H1 (cell line): Measurements from ENCODE around the gene HNF4A. TPM values are rescaled to one million over a fixed set of nuclear protein-coding genes. Genes with fewer than 3 reads are reported as not detected.

Source experiments
- CTCF ChIA-PET: fragments of 300-600 bp; sonication (Branson Sonifier 250); formaldehyde crosslinking; loops from one replicate; lab custom pipeline; 2021; ENCODE audit not compliant: partially characterized antibody; lab: Charles Lee
- POLR2A ChIA-PET: fragments of 300-600 bp; sonication (Branson Sonifier 250); formaldehyde crosslinking; loops from one replicate; lab custom pipeline; 2021; ENCODE audit warnings: inconsistent platforms; ENCODE audit not compliant: partially characterized antibody; lab: Charles Lee
- DNase-seq, 2 experiments: peaks; one replicate each; pipeline versions ENCODE4 v3.0.0 to v3.0.0-alpha.2; 2010 to 2022; ENCODE audit warnings: low spot score in 2 of 2, low read depth in 1 of 2, mixed read lengths in 1 of 2
- FAIRE-seq: peaks from 2 replicates; lab custom pipeline; 2011; peaks lifted over from hg19 to GRCh38; lab: Jason Lieb, UNC
- H2AFZ ChIP-seq: 2 replicates; pipeline ENCODE4 v1.8.1; 2012; ENCODE audit warnings: low read length, inconsistent platforms
- H2AK5ac ChIP-seq: 2 replicates; pipeline ENCODE4 v1.6.1; 2013; ENCODE audit warnings: low read depth, low read length
- H2BK120ac ChIP-seq: replicated peaks from 2 replicates; pipeline ENCODE3; 2013; ENCODE audit warnings: low read depth, low read length, inconsistent platforms
- H2BK12ac ChIP-seq: 2 replicates; pipeline ENCODE4 v1.6.1; 2013; ENCODE audit warnings: low read depth, low read length
- H2BK15ac ChIP-seq: 2 replicates; pipeline ENCODE4 v1.6.1; 2013; ENCODE audit warnings: low read length
- H2BK20ac ChIP-seq: 2 replicates; pipeline ENCODE4 v1.6.1; 2013; ENCODE audit warnings: low read length
- H2BK5ac ChIP-seq: 2 replicates; pipeline ENCODE4 v1.6.1; 2013; ENCODE audit warnings: low read depth, low read length
- H3K14ac ChIP-seq: 2 replicates; pipeline ENCODE4 v1.6.1; 2013; ENCODE audit warnings: inconsistent platforms; ENCODE audit not compliant: insufficient read length
- H3K18ac ChIP-seq: 2 replicates; pipeline ENCODE4 v1.6.1; 2013; ENCODE audit warnings: low read length; ENCODE audit errors: extremely low read depth
- H3K23ac ChIP-seq: 2 replicates; pipeline ENCODE4 v1.6.1; 2013; ENCODE audit warnings: inconsistent platforms; ENCODE audit not compliant: insufficient read length
- H3K23me2 ChIP-seq: 2 replicates; pipeline ENCODE4 v1.6.1; 2013; ENCODE audit warnings: low read depth, low read length
- H3K27ac ChIP-seq: 2 replicates; pipeline ENCODE4 v1.6.1; 2011; ENCODE audit warnings: low read depth, low read length, inconsistent platforms
- H3K27me3 ChIP-seq, 4 experiments: replicated peaks in 1 of 4; 1 replicate in 1 of 4; 2 replicates in 3 of 4; pipeline versions ENCODE4 v1.6.1 to v1.8.1; 2011 to 2013; ENCODE audit warnings: low read length in 3 of 4, mild to moderate bottlenecking in 3 of 4, inconsistent platforms in 2 of 4, mixed read lengths in 2 of 4, moderate library complexity in 1 of 4; ENCODE audit not compliant: control insufficient read depth in 3 of 4, insufficient read depth in 3 of 4; ENCODE audit errors: extremely low read depth in 1 of 4
- H3K36me3 ChIP-seq, 4 experiments: 2 replicates each; pipeline versions ENCODE4 v1.6.1 to v1.8.1; 2011 to 2013; ENCODE audit warnings: mild to moderate bottlenecking in 4 of 4, low read length in 3 of 4, moderate library complexity in 2 of 4, control low read depth in 1 of 4, inconsistent platforms in 1 of 4; ENCODE audit not compliant: insufficient read depth in 4 of 4, control insufficient read depth in 2 of 4
- H3K4ac ChIP-seq: replicated peaks from 2 replicates; pipeline ENCODE3; 2013; ENCODE audit warnings: low read length, low read depth, mixed read lengths, inconsistent platforms; ENCODE audit not compliant: insufficient read length
- H3K4me1 ChIP-seq, 4 experiments: replicated peaks in 1 of 4; 1 replicate in 1 of 4; 2 replicates in 3 of 4; pipeline versions ENCODE4 v1.6.1 to v1.8.1; 2011 to 2013; ENCODE audit warnings: low read length in 3 of 4, inconsistent platforms in 2 of 4, mixed read lengths in 1 of 4; ENCODE audit not compliant: insufficient read depth in 4 of 4, control insufficient read depth in 3 of 4
- H3K4me2 ChIP-seq, 2 experiments: 2 replicates each; pipeline versions ENCODE4 v1.6.1 to v1.8.1; 2011 to 2013; ENCODE audit warnings: low read depth in 2 of 2, low read length in 2 of 2, control low read depth in 1 of 2, inconsistent platforms in 1 of 2, mild to moderate bottlenecking in 1 of 2; ENCODE audit not compliant: insufficient read depth in 1 of 2
- H3K4me3 ChIP-seq, 4 experiments: fragments of 200-600, 300-600 bp in 1 of 4; sonication (generic), shearing (Covaris generic), sonication (Bioruptor Twin) in 1 of 4; 2 replicates each; pipeline versions ENCODE4 v1.5.1 to v1.8.1; 2011 to 2016; ENCODE audit warnings: low read length in 4 of 4, low read depth in 3 of 4, control low read depth in 2 of 4, inconsistent platforms in 2 of 4, mild to moderate bottlenecking in 2 of 4, mixed read lengths in 1 of 4, moderate library complexity in 1 of 4; ENCODE audit not compliant: insufficient read depth in 2 of 4; ENCODE audit errors: extremely low read depth in 1 of 4
- H3K56ac ChIP-seq: replicated peaks from 2 replicates; pipeline ENCODE3; 2013; ENCODE audit warnings: low read depth, mild to moderate bottlenecking, mixed read lengths, low read length, inconsistent platforms; ENCODE audit not compliant: insufficient read length
- H3K79me1 ChIP-seq: 2 replicates; pipeline ENCODE4 v1.6.1; 2013; ENCODE audit warnings: low read depth, low read length, control low read depth
- H3K79me2 ChIP-seq, 2 experiments: 2 replicates each; pipeline versions ENCODE4 v1.6.1 to v1.8.1; 2012 to 2013; ENCODE audit warnings: low read length in 2 of 2, mild to moderate bottlenecking in 2 of 2, inconsistent platforms in 1 of 2; ENCODE audit not compliant: insufficient read depth in 2 of 2, control insufficient read depth in 1 of 2
- H3K9ac ChIP-seq, 4 experiments: replicated peaks in 1 of 4; 1 replicate in 1 of 4; 2 replicates in 3 of 4; pipeline versions ENCODE4 v1.6.1 to v1.8.1; 2011 to 2013; ENCODE audit warnings: low read depth in 3 of 4, low read length in 3 of 4, control low read depth in 2 of 4, mild to moderate bottlenecking in 2 of 4, moderate library complexity in 2 of 4, inconsistent platforms in 1 of 4; ENCODE audit errors: extremely low read depth in 1 of 4
- H3K9me3 ChIP-seq, 2 experiments: 2 replicates each; pipeline versions ENCODE4 v1.6.1 to v1.8.1; 2012 to 2013; ENCODE audit warnings: mild to moderate bottlenecking in 2 of 2, moderate library complexity in 2 of 2, control low read depth in 1 of 2, inconsistent platforms in 1 of 2, low read depth in 1 of 2, low read length in 1 of 2, mixed read lengths in 1 of 2; ENCODE audit not compliant: insufficient read depth in 2 of 2
- H4K20me1 ChIP-seq, 2 experiments: replicated peaks in 1 of 2; 2 replicates each; pipeline versions ENCODE3 to v1.8.1; 2011 to 2013; ENCODE audit warnings: inconsistent platforms in 2 of 2, low read length in 2 of 2, mild to moderate bottlenecking in 1 of 2; ENCODE audit not compliant: insufficient read depth in 2 of 2, control insufficient read depth in 1 of 2
- H4K5ac ChIP-seq: 2 replicates; pipeline ENCODE4 v1.6.1; 2013; ENCODE audit warnings: low read length, low read depth, mixed read lengths, inconsistent platforms; ENCODE audit not compliant: insufficient read length
- H4K8ac ChIP-seq: 2 replicates; pipeline ENCODE4 v1.8.0; 2013; ENCODE audit warnings: mild to moderate bottlenecking, moderate library complexity, low read length, inconsistent platforms; ENCODE audit not compliant: insufficient read depth; ENCODE audit errors: extremely low read depth
- H4K91ac ChIP-seq: replicated peaks from 2 replicates; pipeline ENCODE3; 2013; ENCODE audit warnings: low read length, mixed read lengths, inconsistent platforms; ENCODE audit not compliant: insufficient read length
- ASH2L ChIP-seq: fragments of 200-600, 300-600 bp; sonication (generic); IDR thresholded peaks from one replicate; pipeline ENCODE4 v1.7.1; 2017; ENCODE audit warnings: low read length
- BACH1 ChIP-seq: IDR thresholded peaks from 2 replicates; pipeline ENCODE4 v1.6.1; 2012; ENCODE audit warnings: low read length, improper control_type of control experiment
- BRCA1 ChIP-seq: IDR thresholded peaks from 2 replicates; pipeline ENCODE4 v1.6.1; 2012; ENCODE audit warnings: low read depth, low read length, improper control_type of control experiment
- CBX5 ChIP-seq: fragments of 300-800, 300-1000 bp; sonication (generic); IDR thresholded peaks from 2 replicates; pipeline ENCODE4 v1.7.1; 2016; ENCODE audit warnings: antibody characterized with exemption, low read length, low read depth
- CHD1 ChIP-seq: IDR thresholded peaks from 2 replicates; pipeline ENCODE4 v1.6.1; 2012; ENCODE audit warnings: low read depth, low read length, improper control_type of control experiment
- CHD2 ChIP-seq: IDR thresholded peaks from 2 replicates; pipeline ENCODE4 v1.6.1; 2012; ENCODE audit warnings: low read length, improper control_type of control experiment
- FOSL1 ChIP-seq: IDR thresholded peaks from 2 replicates; pipeline ENCODE4 v1.6.1; 2011; ENCODE audit warnings: mild to moderate bottlenecking, low read depth, low read length, moderate library complexity; ENCODE audit not compliant: insufficient read depth
- JUN ChIP-seq: IDR thresholded peaks from 2 replicates; pipeline ENCODE4 v1.6.1; 2011; ENCODE audit warnings: low read depth, mild to moderate bottlenecking, improper control_type of control experiment, low read length
- NANOG ChIP-seq: IDR thresholded peaks from 2 replicates; pipeline ENCODE4 v1.6.1; 2011; ENCODE audit warnings: low read length, low read depth, mild to moderate bottlenecking, inconsistent platforms; ENCODE audit not compliant: insufficient read depth, poor library complexity, severe bottlenecking
- RFX5 ChIP-seq: IDR thresholded peaks from 2 replicates; pipeline ENCODE4 v1.6.1; 2011; ENCODE audit warnings: low read depth, low read length, improper control_type of control experiment, borderline replicate concordance
- SP1 ChIP-seq: IDR thresholded peaks from 2 replicates; pipeline ENCODE4 v1.6.1; 2011; ENCODE audit warnings: low read depth, low read length
- SRF ChIP-seq: IDR thresholded peaks from 2 replicates; pipeline ENCODE4 v1.6.1; 2011; ENCODE audit warnings: mild to moderate bottlenecking, low read depth, low read length, moderate library complexity
- TBP ChIP-seq: IDR thresholded peaks from 2 replicates; pipeline ENCODE4 v1.6.1; 2011; ENCODE audit warnings: low read depth, low read length, improper control_type of control experiment
- TEAD4 ChIP-seq: IDR thresholded peaks from 2 replicates; pipeline ENCODE4 v1.6.1; 2012; ENCODE audit warnings: low read depth, low read length, inconsistent platforms, mixed read lengths
- polyA plus RNA-seq, 7 experiments: library from polyadenylated mRNA; depleted of rRNA in 3 of 7; stranded (reverse) in 5 of 7; unstranded in 2 of 7; fragments of >200 nt in 5 of 7; fragments of 200-250 nt in 2 of 7; gene quantifications; 1 replicate in 5 of 7; 2 replicates in 1 of 7; 4 replicates in 1 of 7; pipeline versions ENCODE4 v1.2.1 to v1.2.3, GENCODE V29; 2011 to 2013; ENCODE audit warnings: missing spikeins in 2 of 7, mixed read lengths in 2 of 7
- total RNA-seq: library from RNA; stranded (reverse); fragmentation: NEBNext Ultra II Directional; extraction: Animal tissue kit (Norgen Biotek cat#: 25700); gene quantifications from 2 replicates; pipeline ENCODE4 v1.2.1, GENCODE V29; 2021

HNF4A gene
- total and polyA plus RNA-seq, 2 of the 8 experiments (the other 6 are each of a cell fraction or from before 2014, with no cell fraction given): 0.03 TPM; not detected in 1

DNA sequence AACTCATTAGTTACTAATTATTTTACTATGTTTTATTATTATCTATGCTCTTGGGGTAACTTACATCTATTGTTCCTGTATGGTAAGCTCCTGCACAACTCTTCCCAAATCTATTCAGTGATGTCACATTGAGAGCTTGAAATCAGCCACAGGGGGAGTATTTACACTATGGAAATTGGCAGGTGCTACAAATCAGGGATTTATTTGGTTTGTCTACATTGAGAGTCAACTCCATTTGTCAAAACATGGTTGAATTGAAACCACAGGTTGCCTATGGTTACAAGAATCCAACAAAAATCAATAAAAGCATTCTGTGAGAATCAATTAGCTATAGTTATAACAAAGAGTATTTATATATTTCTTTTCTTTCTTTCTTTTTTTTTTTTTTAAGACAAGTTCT is 40.6 kb upstream of the HNF4A start:
- no peak overlapping the region for H3K14ac ChIP-seq
- no peak overlapping the region for H4K91ac ChIP-seq
- H3K18ac ChIP-seq: no peak overlapping the region
- peaks cover 0 to 17% (median 7%) of the 10 kb centered on the region in 4 experiments; a peak in 4 of 7 replicates for H3K27me3 ChIP-seq
- no peak overlapping the region for H3K56ac ChIP-seq
- H3K4ac ChIP-seq: no peak overlapping the region
- H4K5ac ChIP-seq: no peak overlapping the region
- H3K27ac ChIP-seq: no peak overlapping the region
- no peaks in the 10 kb centered on the region for H4K20me1 ChIP-seq
- H2AFZ ChIP-seq: no peak overlapping the region
- H3K4me2 ChIP-seq: no peak overlapping the region
- TF ChIP-seq NANOG (no peak), FOSL1 (no peak), BACH1 (no peak), CBX5 (no peak), JUN (no peak), CHD1 (no peak), TEAD4 (no peak), RFX5 (no peak), SP1 (no peak), BRCA1 (no peak), ASH2L (no peak), CHD2 (no peak), TBP (no peak), SRF (no peak)
- no peaks in the 10 kb centered on the region for H3K9me3 ChIP-seq
- H2BK20ac ChIP-seq: no peak overlapping the region
- no peak overlapping the region for H2BK120ac ChIP-seq
- H2AK5ac ChIP-seq: no peak overlapping the region
- no peak overlapping the region for H2BK5ac ChIP-seq
- no peak overlapping the region for H3K9ac ChIP-seq
- ChIA-PET POLR2A (no interaction called here), CTCF (interaction anchor here (0.6 to 11.3 kb wide), 7 partner anchors 12 to 404 kb away, joined by 3 to 139 read pairs (median 3); no protein-coding TSS in a partner anchor)
- H3K23me2 ChIP-seq: peaks cover 5% of the 10 kb centered on the region
- no peak overlapping the region for H3K23ac ChIP-seq
- H3K79me2 ChIP-seq: no peaks in the 10 kb centered on the region
- H3K79me1 ChIP-seq: no peaks in the 10 kb centered on the region
- H2BK12ac ChIP-seq: no peak overlapping the region
- DNase-seq (no peak), FAIRE-seq (no peak)
- H3K4me3 ChIP-seq: no peak overlapping the region
- H3K36me3 ChIP-seq: no peaks in the 10 kb centered on the region
- no peak overlapping the region for H2BK15ac ChIP-seq
- H4K8ac ChIP-seq: no peak overlapping the region
- H3K4me1 ChIP-seq: peaks cover 0 to 5% (median 2%) of the 10 kb centered on the region in 4 experiments; a peak in 2 of 7 replicates
